SW480 (cell line): ENCODE data around the gene CCDC57.
"Not testable (repeated sequence)": the region's sequence is repeated elsewhere in the genome, so short reads cannot be mapped to it uniquely, and the experiment has no call there.

Source experiments
- DNase-seq: peaks from one replicate; pipeline ENCODE4 v3.0.0-alpha.2; 2016; ENCODE audit warnings: low spot score

The CCDC57 gene

GRCh38 chr17:82201498-82201910, 11.1 kb downstream of the CCDC57 start:
- no peak for DNase-seq

GRCh38 chr17:82200743-82201497, 11.7 kb downstream of the CCDC57 start:
- no peak for DNase-seq

DNA sequence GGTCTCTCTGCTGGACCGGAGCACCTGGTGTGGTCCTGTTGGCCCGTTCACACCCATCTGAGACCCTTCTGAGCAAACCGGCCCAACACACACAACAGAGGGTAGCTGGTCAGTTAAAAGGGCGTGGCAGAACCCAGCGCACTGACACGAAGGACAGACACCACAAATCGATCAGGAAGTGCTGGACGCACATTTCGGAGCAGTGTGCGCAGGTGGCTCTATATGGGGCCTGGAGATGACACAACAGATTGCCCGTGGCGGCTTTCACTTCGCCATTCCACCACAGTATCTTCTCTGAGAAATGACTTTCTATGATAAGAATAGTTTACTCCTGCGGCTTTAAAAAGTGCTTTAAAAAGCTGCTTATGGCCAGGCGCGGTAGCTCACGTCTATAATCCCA, 12.5 kb downstream of the CCDC57 start:
- no peak for DNase-seq

GRCh38 chr17:82199496-82199895, 13.1 kb downstream of the CCDC57 start:
- no peak for DNase-seq

- DNase-seq = no peak
Observed at GRCh38 chr17:82198092-82198491, 14.6 kb downstream of the CCDC57 start.

GRCh38 chr17:82195675-82196672, 16.7 kb downstream of the CCDC57 start:
- no peak for DNase-seq

DNA sequence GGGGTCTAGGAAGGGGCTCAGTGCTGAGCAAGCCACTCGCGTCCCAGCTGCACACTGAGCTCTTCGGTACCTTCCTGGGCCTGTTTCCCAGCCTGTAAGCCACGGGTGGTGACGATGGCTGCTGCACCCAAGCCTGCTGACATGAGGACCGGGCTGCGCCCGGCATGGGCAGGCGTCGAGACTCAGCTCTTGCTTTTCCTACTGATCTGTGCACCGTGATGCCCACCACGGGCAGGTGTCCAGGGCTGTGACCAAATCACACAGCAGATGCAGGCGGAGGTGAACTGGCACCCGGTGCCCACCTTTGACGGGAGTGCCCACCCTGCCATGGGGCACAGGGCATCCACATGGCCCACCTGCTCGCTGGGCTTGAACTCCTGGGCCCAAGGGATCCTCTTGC, 17.9 kb downstream of the CCDC57 start:
- DNase-seq = no peak

DNA sequence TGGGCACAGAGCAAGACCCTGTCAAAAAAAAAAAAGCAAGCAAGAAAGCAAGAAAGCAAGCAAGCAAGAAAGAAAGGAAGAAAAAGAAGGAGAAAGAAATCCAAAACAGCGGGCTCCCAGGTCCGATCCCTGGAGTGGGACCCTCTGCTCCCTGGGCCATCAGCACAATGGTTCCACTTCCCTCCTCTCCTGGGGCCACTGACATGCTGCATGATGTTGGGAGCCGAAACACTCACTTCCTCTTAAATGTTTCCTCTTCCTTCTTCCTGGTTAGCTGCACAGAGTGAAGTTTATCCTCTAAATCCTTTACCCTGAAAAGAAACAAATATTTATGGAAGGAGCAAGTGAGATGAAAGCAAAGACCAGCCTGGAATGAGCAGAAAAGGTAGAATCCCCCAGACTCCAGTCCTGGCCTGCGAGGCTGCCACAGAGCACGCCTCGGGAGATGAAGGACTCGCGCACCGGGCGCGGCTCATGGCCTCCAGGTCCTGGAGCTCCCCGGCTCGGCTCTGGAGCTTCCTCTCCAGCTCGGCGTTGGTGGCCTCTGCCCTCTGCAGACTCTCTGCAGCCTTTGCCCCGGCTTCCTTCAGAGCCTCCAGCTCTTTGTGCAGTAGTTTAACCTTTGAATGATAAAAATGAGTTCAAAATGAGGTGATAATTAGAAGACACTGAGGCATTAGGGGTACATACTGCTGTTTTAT, 19.0 kb downstream of the CCDC57 start:
- DNase-seq = no peak

DNA sequence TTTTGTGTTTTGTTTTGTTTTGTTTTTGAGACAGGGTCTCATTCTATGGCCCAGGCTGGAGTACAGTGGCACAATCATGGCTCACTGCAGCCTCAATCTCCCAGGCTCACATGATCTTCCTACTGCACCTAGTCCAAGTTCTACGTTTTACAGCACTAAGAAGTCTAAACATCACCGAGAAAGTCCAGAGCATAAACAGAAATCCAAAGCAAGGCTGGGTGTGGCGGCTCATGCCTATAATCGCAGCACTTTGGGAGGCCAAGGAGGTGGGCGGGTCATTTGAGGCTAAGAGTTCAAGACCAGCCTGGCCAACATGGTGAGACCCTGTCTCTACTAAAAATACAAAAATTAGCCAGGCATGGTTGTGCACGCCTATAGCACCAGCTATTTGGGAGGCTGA, 19.6 kb downstream of the CCDC57 start:
- not testable (repeated sequence) for DNase-seq

GRCh38 chr17:82188001-82188961, 24.4 kb downstream of the CCDC57 start:
- no peak for DNase-seq

GRCh38 chr17:82187500-82187899, 25.1 kb downstream of the CCDC57 start:
- no peak for DNase-seq

DNA sequence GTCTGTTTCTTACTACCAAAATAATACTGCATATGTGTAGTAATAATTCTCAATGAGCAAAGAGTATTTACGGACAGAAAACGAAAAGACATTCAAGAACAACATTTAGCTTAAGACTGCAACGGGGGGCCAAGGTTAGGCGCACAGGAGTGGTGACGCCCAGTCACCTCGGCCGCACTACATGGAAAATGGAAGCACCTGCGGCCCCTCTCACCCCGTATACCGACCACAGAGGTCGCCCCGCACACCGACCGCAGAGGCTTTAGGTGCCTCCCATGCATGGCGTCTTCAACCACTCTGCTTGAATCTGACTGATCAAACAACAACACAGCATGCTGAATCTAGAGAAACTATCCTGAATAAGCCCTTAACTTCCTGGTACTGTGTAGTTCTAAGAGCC, 26.4 kb downstream of the CCDC57 start:
- DNase-seq = no peak

DNA sequence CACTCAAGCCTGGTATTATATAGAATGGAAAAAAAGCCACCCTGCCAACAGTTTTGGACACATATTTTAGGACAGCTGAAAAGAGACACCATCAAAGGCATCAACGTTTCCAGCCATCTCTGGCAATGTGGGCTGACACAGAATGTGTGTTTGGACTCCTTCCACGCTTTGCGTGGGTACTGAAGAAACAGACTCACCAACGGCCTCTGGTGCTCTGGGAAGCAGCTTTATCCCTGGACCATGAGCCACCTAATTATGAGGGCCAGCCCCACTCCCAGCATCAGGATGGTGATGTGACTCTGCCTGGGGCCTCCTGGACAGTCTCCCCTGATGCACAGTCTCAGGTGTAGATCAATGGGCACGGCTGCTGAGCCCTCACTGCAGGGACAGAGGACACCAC, 27.9 kb downstream of the CCDC57 start:
- DNase-seq = no peak

GRCh38 chr17:82180776-82181528, 31.7 kb downstream of the CCDC57 start:
- no peak for DNase-seq

- DNase-seq = no peak
Observed at GRCh38 chr17:82179946-82180475, 32.6 kb downstream of the CCDC57 start.

DNA sequence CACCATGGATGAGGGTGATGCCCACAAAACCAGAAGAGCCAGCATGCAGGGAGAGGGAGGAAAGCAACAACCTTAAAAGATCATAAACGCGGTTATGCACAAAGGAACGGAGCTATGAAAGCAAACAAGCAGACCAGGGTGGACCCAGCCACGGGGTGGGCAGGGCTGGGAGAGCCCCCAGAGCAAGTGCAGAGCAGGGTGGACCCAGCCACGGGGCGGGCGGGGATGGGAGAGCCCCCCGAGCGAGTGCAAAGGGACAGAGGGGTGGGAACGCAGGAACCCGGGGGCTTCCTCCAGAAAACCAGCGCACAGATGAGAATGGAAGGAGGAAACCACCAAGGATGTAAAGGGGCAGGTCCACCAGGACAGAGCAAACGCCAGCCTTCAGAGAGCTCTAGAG, 33.2 kb downstream of the CCDC57 start:
- DNase-seq = no peak

DNA sequence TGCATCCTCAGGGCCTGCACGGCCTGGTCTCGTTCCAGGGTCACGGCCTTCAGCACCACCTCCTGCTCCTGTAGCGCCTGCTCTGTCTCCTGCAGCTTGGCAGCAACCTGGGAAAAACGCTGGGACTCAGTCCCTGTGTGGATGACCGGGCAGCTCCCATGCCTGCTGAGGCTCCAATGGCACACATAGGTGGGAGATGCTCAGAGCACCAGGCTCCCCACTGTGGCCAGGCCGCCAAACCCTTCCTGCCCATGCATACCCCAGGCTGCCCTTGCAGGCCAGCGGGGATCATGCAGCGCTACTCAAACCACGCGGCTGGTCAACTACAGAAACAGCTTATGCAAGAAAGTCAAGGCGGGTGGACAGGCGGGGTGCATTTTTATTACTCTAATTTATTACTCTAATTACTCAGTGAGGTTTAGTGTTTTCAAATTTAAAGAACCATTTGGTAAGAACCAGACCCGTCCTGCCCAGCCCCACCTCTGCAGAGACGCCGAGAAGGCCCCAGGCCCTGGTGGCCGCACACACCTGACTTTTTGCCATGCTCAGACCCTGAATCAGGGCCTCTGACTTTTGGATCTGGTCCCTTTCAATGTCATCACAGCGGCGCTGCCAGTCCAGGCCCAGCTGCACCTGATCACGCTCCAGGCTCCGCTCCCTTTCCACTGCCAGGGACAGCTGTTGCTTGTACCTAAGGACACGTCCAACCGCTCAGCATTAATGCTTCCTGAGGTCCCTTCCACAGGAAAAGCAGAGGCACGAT, 34.0 kb downstream of the CCDC57 start:
- no peak for DNase-seq

GRCh38 chr17:82177761-82178498, 34.7 kb downstream of the CCDC57 start:
- DNase-seq = no peak

DNA sequence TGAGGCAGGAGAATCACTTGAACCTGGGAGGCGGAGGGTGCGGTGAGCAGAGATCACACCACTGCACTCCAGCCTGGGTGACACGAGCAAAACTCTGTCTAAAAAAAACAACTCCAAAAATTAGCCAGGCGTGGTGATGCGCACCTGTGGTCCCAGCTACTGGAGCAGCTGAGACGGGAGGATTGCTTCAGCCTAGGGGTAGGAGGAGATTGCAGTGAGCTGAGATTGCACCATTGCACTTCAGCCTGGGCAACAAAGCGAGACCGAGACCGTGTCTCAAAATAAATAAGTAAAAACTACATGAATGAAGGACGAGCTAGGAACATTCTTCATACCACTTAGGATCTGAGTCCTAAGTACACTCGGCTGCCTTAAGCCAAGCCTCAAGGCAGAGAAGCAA, 35.4 kb downstream of the CCDC57 start:
- DNase-seq = no peak
